ENCODE data around the gene JOSD1. TPM values are rescaled to one million over a fixed set of nuclear protein-coding genes. Genes with fewer than 3 reads are reported as not detected.

The JOSD1 gene
- total and polyA plus RNA-seq, 2 donors (not counting 1 experiment from before 2014, with no cell fraction given) = 40.5 to 59.1 TPM

GRCh38 chr22:38655519-38656255, 45.1 kb downstream of the JOSD1 start:
- H3K79me2 ChIP-seq (ENCODE audit: control insufficient read depth, insufficient read depth, low read length) = peaks cover 7% of the 10 kb centered on the region
- H2AFZ ChIP-seq (ENCODE audit: low read length) = peak overlapping the region; percentile 95
- H4K20me1 ChIP-seq (ENCODE audit: control insufficient read depth, extremely low read depth, insufficient read depth, low read length) = no peaks in the 10 kb centered on the region
- no peaks in the 10 kb centered on the region for H3K27me3 ChIP-seq (ENCODE audit: control insufficient read depth, insufficient read depth, low read length)
- H3K36me3 ChIP-seq (ENCODE audit: control insufficient read depth, insufficient read depth, low read length) = no peaks in the 10 kb centered on the region
- peak overlapping the region; percentile 83 to 99 (median 91) for H3K4me3 ChIP-seq (replicated peaks in 1 of 4; ENCODE audit: control extremely low read depth in 1 of 4, insufficient read depth in 1 of 4, low read depth in 3 of 4, low read length in 4 of 4)
- H3K4me1 ChIP-seq (ENCODE audit: control insufficient read depth, extremely low read depth, insufficient read depth, low read length) = peaks cover 2% of the 10 kb centered on the region
- no peaks in the 10 kb centered on the region for H3K9me3 ChIP-seq (ENCODE audit: control insufficient read depth, insufficient read depth, low read depth, low read length)
- TF ChIP-seq, protein P1, sequence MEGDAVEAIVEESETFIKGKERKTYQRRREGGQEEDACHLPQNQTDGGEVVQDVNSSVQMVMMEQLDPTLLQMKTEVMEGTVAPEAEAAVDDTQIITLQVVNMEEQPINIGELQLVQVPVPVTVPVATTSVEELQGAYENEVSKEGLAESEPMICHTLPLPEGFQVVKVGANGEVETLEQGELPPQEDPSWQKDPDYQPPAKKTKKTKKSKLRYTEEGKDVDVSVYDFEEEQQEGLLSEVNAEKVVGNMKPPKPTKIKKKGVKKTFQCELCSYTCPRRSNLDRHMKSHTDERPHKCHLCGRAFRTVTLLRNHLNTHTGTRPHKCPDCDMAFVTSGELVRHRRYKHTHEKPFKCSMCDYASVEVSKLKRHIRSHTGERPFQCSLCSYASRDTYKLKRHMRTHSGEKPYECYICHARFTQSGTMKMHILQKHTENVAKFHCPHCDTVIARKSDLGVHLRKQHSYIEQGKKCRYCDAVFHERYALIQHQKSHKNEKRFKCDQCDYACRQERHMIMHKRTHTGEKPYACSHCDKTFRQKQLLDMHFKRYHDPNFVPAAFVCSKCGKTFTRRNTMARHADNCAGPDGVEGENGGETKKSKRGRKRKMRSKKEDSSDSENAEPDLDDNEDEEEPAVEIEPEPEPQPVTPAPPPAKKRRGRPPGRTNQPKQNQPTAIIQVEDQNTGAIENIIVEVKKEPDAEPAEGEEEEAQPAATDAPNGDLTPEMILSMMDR (conservative IDR thresholded peaks at IDR 0.05 in 1 of 2, IDR thresholded peaks at IDR 0.05 in 1 of 2; ENCODE audit: low read depth in 1 of 2, low read length in 2 of 2) = no peak
- no peak for TF ChIP-seq EZH2 (IDR thresholded peaks at IDR 0.05; ENCODE audit: low read length, missing control alignments)
- peak overlapping the region; percentile 93 for H3K9ac ChIP-seq (ENCODE audit: insufficient read depth, low read length)
- DNase-seq (ENCODE audit: low read depth in 2 of 2) = peak; percentile 16 to 21
- H3K4me2 ChIP-seq (ENCODE audit: extremely low read depth, insufficient read depth, low read length) = peak overlapping the region; percentile 88
- peak overlapping the region; percentile 99 for H3K27ac ChIP-seq (ENCODE audit: insufficient read depth, low read length)

DNA sequence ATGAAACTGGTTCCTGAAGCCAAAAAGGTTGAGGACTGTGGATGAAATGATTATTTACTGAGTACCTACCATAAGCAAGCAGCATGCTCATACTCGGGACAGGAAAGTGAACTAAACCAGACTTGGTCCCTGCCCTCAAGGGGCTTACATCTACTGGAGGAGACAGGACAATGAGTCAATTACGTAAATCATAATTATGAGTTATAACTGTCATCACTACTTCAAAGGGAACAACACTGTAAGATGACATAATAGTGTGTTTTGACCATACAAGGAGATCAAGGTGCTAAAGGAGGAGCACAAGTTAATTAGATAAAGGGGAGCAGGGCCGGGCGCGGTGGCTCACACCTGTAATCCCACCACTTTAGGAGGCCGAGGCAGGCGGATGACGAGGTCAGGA, 47.0 kb downstream of the JOSD1 start:
- Histone ChIP-seq H3K79me2 (ENCODE audit: control insufficient read depth, insufficient read depth, low read length) (peaks cover 7% of the 10 kb centered on the region), H3K9ac (ENCODE audit: insufficient read depth, low read length) (no peak overlapping the region), H2AFZ (ENCODE audit: low read length) (no peak overlapping the region), H3K4me1 (ENCODE audit: control insufficient read depth, extremely low read depth, insufficient read depth, low read length) (peaks cover 2% of the 10 kb centered on the region), H3K4me2 (ENCODE audit: extremely low read depth, insufficient read depth, low read length) (no peak overlapping the region), H3K36me3 (ENCODE audit: control insufficient read depth, insufficient read depth, low read length) (no peaks in the 10 kb centered on the region), H4K20me1 (ENCODE audit: control insufficient read depth, extremely low read depth, insufficient read depth, low read length) (no peaks in the 10 kb centered on the region), H3K4me3 (replicated peaks in 1 of 4; ENCODE audit: control extremely low read depth in 1 of 4, insufficient read depth in 1 of 4, low read depth in 3 of 4, low read length in 4 of 4) (no peak overlapping the region), H3K27me3 (ENCODE audit: control insufficient read depth, insufficient read depth, low read length) (no peaks in the 10 kb centered on the region), H3K27ac (ENCODE audit: insufficient read depth, low read length) (no peak overlapping the region), H3K9me3 (ENCODE audit: control insufficient read depth, insufficient read depth, low read depth, low read length) (no peaks in the 10 kb centered on the region)
- TF ChIP-seq, protein P1 (conservative IDR thresholded peaks at IDR 0.05 in 1 of 2, IDR thresholded peaks at IDR 0.05 in 1 of 2; ENCODE audit: low read depth in 1 of 2, low read length in 2 of 2) = no peak
- TF ChIP-seq EZH2 (IDR thresholded peaks at IDR 0.05; ENCODE audit: low read length, missing control alignments) = no peak
- DNase-seq (ENCODE audit: low read depth in 2 of 2) = no peak

- H3K27me3 ChIP-seq (ENCODE audit: control insufficient read depth, insufficient read depth, low read length) = no peaks in the 10 kb centered on the region
- no peak overlapping the region for H3K4me3 ChIP-seq (replicated peaks in 1 of 4; ENCODE audit: control extremely low read depth in 1 of 4, insufficient read depth in 1 of 4, low read depth in 3 of 4, low read length in 4 of 4)
- no peaks in the 10 kb centered on the region for H4K20me1 ChIP-seq (ENCODE audit: control insufficient read depth, extremely low read depth, insufficient read depth, low read length)
- no peak for DNase-seq (ENCODE audit: low read depth in 2 of 2)
- H3K79me2 ChIP-seq (ENCODE audit: control insufficient read depth, insufficient read depth, low read length) = peaks cover 7% of the 10 kb centered on the region
- H3K4me1 ChIP-seq (ENCODE audit: control insufficient read depth, extremely low read depth, insufficient read depth, low read length) = peaks cover 2% of the 10 kb centered on the region
- no peak overlapping the region for H2AFZ ChIP-seq (ENCODE audit: low read length)
- no peak overlapping the region for H3K9ac ChIP-seq (ENCODE audit: insufficient read depth, low read length)
- TF ChIP-seq EZH2 (IDR thresholded peaks at IDR 0.05; ENCODE audit: low read length, missing control alignments) = no peak
- TF ChIP-seq, protein P1 (conservative IDR thresholded peaks at IDR 0.05 in 1 of 2, IDR thresholded peaks at IDR 0.05 in 1 of 2; ENCODE audit: low read depth in 1 of 2, low read length in 2 of 2) = no peak
- no peak overlapping the region for H3K27ac ChIP-seq (ENCODE audit: insufficient read depth, low read length)
- H3K36me3 ChIP-seq (ENCODE audit: control insufficient read depth, insufficient read depth, low read length) = no peaks in the 10 kb centered on the region
- no peak overlapping the region for H3K4me2 ChIP-seq (ENCODE audit: extremely low read depth, insufficient read depth, low read length)
- no peaks in the 10 kb centered on the region for H3K9me3 ChIP-seq (ENCODE audit: control insufficient read depth, insufficient read depth, low read depth, low read length)
Measured at GRCh38 chr22:38652859-38653258, 47.9 kb downstream of the JOSD1 start.
